ENCODE data around the gene PDPK1. TPM values are rescaled to one million over a fixed set of nuclear protein-coding genes. Genes with fewer than 3 reads are reported as not detected.
A peak's percentile ranks its signal among the peaks of the same experiment; 100 is the strongest.

Gene PDPK1
- total RNA-seq, 4 donors from 2014 or later = 31.6 to 49.8 (median 47.8) TPM

DNA sequence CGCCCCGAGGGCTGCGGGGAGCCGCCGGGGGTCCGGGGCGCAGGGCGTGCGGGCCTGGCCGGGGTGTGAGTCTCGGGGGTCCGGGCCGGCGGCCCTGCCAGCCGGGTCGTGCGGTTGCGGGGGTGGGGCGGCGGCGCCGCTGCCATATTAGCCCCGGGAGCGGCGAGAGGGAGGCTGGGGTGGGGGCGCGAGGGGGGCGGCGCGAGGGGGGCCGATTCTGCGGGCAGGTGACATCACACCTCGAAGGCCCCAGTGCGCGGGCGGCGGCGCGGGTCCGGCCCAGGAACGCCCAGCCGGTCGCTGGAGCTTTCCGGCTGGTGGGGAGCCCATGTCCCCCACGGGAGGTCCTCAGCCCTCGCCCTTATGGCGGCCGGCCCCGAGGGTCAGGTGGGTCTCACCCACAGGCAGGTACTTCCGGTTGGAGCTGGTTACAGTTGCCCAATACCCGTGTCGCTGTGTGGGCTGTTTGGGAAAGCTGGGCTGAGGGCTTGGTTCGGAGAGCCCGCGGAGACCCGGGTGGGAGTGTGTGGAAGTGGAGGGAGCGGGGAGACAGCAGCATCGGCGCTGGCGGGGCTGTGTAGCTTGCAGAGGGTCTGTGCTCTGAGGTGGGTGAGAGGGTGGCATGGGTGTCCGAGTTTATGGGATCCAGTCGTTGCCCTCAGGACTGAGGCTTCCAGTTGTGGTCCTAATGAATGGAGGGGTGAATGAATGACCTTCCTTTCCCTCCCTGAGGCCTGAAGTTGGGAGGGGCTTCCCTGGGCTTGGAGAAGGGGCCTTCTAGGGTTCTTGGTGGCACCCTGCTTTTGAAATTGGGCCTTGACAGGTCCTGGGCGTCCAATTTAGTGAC is 23.3 kb upstream of the PDPK1 start:
- Histone ChIP-seq H3K27ac (peak overlapping the region; percentile 99), H3K27me3 (no peaks in the 10 kb centered on the region), H3K9me3 (no peaks in the 10 kb centered on the region), H3K36me3 (peaks cover 3% of the 10 kb centered on the region), H3K4me3 (peak overlapping the region; percentile 94), H3K4me1 (peaks cover 72% of the 10 kb centered on the region)
- 0% methylated on average over 23 of the region's 63 CpGs for WGBS
- peak; percentile 75 to 80 for DNase-seq (ENCODE audit: low spot score in 2 of 2)
- TF ChIP-seq, protein P1, sequence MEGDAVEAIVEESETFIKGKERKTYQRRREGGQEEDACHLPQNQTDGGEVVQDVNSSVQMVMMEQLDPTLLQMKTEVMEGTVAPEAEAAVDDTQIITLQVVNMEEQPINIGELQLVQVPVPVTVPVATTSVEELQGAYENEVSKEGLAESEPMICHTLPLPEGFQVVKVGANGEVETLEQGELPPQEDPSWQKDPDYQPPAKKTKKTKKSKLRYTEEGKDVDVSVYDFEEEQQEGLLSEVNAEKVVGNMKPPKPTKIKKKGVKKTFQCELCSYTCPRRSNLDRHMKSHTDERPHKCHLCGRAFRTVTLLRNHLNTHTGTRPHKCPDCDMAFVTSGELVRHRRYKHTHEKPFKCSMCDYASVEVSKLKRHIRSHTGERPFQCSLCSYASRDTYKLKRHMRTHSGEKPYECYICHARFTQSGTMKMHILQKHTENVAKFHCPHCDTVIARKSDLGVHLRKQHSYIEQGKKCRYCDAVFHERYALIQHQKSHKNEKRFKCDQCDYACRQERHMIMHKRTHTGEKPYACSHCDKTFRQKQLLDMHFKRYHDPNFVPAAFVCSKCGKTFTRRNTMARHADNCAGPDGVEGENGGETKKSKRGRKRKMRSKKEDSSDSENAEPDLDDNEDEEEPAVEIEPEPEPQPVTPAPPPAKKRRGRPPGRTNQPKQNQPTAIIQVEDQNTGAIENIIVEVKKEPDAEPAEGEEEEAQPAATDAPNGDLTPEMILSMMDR (IDR thresholded peaks at IDR 0.05) = no peak
- TF ChIP-seq POLR2AphosphoS5 (IDR thresholded peaks at IDR 0.05) (no peak), EP300 (IDR thresholded peaks at IDR 0.05) (no peak), POLR2A (IDR thresholded peaks at IDR 0.05) (no peak)

DNA sequence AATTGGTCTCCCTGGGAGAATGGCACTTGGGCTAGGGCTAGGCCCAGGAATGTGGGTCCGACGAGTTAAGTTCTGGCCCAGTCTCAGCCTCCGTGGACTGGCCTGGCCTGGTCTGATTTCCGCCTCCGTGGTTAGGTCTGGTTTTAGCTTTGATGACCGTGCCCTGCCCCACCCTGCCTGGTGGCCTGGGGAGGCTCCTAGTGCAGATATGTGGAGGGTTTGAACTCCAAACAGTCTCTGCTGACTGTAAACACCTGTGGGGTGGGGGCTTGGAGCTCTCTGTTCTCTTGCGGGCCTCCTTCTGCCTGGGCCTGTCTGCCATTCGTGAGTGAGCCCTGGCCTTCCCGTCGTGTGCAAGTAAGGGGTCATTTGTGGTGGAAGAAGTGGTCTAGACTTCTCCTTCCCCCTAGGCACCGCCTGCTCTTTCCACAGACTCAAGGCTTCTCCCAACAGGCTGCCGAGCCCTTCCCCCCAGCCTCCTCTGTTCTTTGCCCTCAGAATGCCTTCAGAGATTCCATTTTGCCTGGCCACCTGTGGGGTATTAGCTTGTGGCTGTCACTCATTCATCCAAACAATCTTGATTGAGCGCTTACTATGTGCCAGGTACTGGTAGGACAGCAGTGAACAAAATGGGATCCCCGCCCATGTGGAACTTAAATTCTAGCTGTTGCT is 22.5 kb upstream of the PDPK1 start:
- 16% methylated on average over 14 of the region's 14 CpGs for WGBS
- TF ChIP-seq, protein P1 (IDR thresholded peaks at IDR 0.05) = no peak
- TF ChIP-seq EP300 (IDR thresholded peaks at IDR 0.05) (no peak), POLR2AphosphoS5 (IDR thresholded peaks at IDR 0.05) (no peak), POLR2A (IDR thresholded peaks at IDR 0.05) (no peak)
- peak; percentile 70 to 81 for DNase-seq (ENCODE audit: low spot score in 2 of 2)
- peaks cover 76% of the 10 kb centered on the region for H3K4me1 ChIP-seq
- H3K4me3 ChIP-seq = peak overlapping the region; percentile 94
- no peaks in the 10 kb centered on the region for H3K9me3 ChIP-seq
- H3K27me3 ChIP-seq = no peaks in the 10 kb centered on the region
- H3K36me3 ChIP-seq = peaks cover 4% of the 10 kb centered on the region
- H3K27ac ChIP-seq = peak overlapping the region; percentile 99

DNA sequence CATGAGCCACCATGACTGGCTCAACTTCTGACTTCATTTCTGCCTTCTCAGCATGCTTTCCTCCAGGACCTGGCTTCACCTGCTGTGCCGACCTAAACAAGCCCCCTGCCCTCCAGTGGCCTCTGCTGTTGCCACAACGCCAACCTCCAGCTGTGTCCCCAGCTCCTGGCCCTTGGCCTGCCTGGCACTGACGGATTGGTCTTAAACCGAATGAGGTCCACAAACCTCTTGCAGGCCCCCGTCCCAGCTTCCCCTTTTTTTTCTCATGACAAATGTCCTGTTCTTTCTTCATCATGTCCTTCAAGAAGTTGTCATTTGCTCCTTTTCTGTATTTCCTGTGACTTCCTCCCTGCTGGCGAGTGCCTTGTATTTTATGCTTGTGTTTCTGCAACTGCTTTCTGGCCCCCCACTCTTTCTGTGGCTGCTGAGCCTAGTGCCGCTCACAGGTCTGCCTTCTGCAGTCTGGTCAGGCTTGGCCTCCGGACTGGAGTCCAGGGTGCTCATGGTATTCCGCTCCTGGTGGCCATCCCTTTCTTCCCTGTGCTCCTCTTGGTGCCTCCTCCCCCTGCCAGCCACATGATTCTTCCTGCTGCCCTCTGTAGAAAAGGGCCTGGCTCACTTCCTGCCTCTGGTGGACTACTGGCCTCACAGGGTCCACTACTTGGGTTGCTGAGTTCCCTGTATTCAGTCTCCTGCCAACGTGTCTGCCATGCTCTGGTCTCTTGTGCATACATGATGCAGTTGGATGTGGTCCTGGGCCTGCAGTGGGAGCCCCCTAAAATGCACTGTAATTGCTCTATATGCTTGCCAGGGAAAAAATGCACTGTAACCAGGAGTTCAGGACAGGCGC is 21.2 kb upstream of the PDPK1 start:
- Histone ChIP-seq H3K27ac (peak overlapping the region; percentile 99), H3K36me3 (peaks cover 4% of the 10 kb centered on the region), H3K9me3 (no peaks in the 10 kb centered on the region), H3K4me1 (peaks cover 82% of the 10 kb centered on the region), H3K4me3 (peak overlapping the region; percentile 94), H3K27me3 (no peaks in the 10 kb centered on the region)
- DNase-seq (ENCODE audit: low spot score in 2 of 2) = peak; percentile 68 to 82
- TF ChIP-seq, protein P1 (IDR thresholded peaks at IDR 0.05) = no peak
- TF ChIP-seq POLR2AphosphoS5 (IDR thresholded peaks at IDR 0.05) (no peak), EP300 (IDR thresholded peaks at IDR 0.05) (no peak), POLR2A (IDR thresholded peaks at IDR 0.05) (no peak)
- 53% methylated on average over 11 of the region's 11 CpGs for WGBS

DNA sequence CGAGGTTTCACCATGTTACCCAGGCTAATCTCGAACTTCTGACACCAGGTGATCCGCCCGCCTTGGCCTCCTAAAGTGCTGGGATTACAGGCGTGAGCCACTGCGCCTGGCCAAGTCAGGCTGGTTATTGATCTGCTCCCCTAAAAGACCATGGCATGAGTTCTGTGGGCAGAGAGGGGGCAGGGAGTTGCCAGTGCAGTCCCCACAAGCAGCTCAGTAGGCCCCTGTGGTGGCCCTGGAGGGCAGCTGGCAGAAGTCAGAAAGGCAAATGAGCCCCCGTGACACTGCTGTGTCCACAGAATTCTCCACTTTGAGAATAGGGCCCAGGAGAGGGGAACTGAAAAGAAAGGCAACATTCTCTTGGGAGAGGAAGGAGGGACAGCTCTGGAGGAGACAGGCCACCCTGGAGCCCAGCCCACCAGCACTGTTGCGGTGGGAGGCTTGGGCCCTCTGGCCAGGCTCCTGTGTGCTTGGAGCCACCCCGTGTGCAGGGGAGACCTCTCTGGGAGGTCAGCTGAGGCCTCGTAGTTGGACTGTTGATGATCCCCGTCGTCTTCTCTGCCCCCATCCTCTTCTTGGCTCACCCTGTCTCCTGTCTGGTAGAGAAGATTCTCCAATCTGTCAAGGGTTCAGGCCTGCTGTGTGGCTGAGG is 19.7 kb upstream of the PDPK1 start:
- Histone ChIP-seq H3K9me3 (no peaks in the 10 kb centered on the region), H3K4me3 (peak overlapping the region; percentile 10), H3K27me3 (no peaks in the 10 kb centered on the region), H3K36me3 (peaks cover 5% of the 10 kb centered on the region), H3K4me1 (peaks cover 69% of the 10 kb centered on the region), H3K27ac (peak overlapping the region; percentile 99)
- WGBS = 73% methylated on average over 5 of the region's 12 CpGs
- DNase-seq (ENCODE audit: low spot score in 2 of 2) = no peak
- TF ChIP-seq, protein P1 (IDR thresholded peaks at IDR 0.05) = no peak
- TF ChIP-seq POLR2AphosphoS5 (IDR thresholded peaks at IDR 0.05) (no peak), EP300 (IDR thresholded peaks at IDR 0.05) (no peak), POLR2A (IDR thresholded peaks at IDR 0.05) (no peak)

Measured in suprapubic skin (tissue), 4 donors.